ENCODE results near the gene SLC39A11. TPM values are rescaled to one million over a fixed set of nuclear protein-coding genes. Genes with fewer than 3 reads are reported as not detected.

Gene SLC39A11
- total and polyA plus RNA-seq, 2 of the 13 experiments (the other 11 are each of a cell fraction or from before 2014, with no cell fraction given), result 17.2 to 31.5 TPM

DNA sequence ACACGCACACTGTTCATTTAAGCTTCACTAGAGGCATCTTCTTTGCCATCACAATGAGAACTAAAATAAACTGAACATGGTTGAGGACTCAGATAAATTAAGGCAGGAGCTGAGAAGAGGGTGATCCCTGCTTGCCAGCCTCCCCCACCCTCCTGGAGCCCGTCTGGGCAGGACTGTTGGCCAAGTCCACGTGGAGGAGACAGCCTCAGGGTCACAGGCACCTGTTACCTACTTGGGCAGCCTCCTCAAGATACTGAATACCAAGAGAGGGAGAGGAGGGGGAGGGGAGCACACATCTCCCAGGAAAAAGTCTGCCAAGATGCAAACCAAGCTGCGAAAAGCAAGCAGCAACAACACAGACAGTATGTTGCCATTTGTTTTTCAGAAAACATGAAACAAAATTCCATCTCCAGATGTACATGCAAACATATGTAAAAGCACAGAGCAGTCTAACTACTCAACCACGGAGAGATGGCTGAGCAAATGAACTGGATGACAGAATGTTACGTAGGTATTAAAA, 67.4 kb downstream of the SLC39A11 start:
- TF ChIP-seq KDM1A (CRISPR knock-in tag; IDR thresholded peaks at IDR 0.05), result no peak
- TF ChIP-seq RERE (CRISPR knock-in tag; IDR thresholded peaks at IDR 0.05; ENCODE audit: low read depth), result no peak
- TF ChIP-seq ZMYM2 (CRISPR knock-in tag; IDR thresholded peaks at IDR 0.05), result no peak
- no peak for TF ChIP-seq ASH2L (IDR thresholded peaks at IDR 0.05; ENCODE audit: insufficient read length, low read depth, low read length)
- no peak for TF ChIP-seq ZBTB26 (CRISPR knock-in tag; IDR thresholded peaks at IDR 0.05; ENCODE audit: borderline replicate concordance)
- TF ChIP-seq SRSF9 (IDR thresholded peaks at IDR 0.05; ENCODE audit: borderline replicate concordance, insufficient read depth, low read depth, low read length, poor library complexity, severe bottlenecking), result no peak
- TF ChIP-seq RFXAP (CRISPR knock-in tag; IDR thresholded peaks at IDR 0.05; ENCODE audit: borderline replicate concordance), result no peak
- in situ Hi-C loops (cut with HindIII; ENCODE audit: extremely low pct_ligation_motif_present, low pct_unique_long_range_greater_than_20kb), result no loop called here
- DNase-seq (ENCODE audit: low spot score) (no peak), FAIRE-seq (no peak), ATAC-seq (no peak)
- H3K4me3 ChIP-seq (replicated peaks in 1 of 3; ENCODE audit: insufficient read depth in 1 of 3, low read depth in 2 of 3, low read length in 3 of 3), result no peak overlapping the region
- no peak overlapping the region for H3K9ac ChIP-seq (ENCODE audit: insufficient read depth, low read depth, low read length)
- ChIA-PET CTCF (ENCODE audit: low intra/inter-chr PET ratio, low total read pairs) (no interaction called here), POLR2A (no interaction called here)
- intact Hi-C loops (cut with micrococcal nuclease; ENCODE audit: unreplicated experiment), result no loop called here
- H4K20me1 ChIP-seq (ENCODE audit: insufficient read depth, low read length), result no peaks in the 10 kb centered on the region
- H3K9me3 ChIP-seq (ENCODE audit: low read length), result no peaks in the 10 kb centered on the region
- H3K4me2 ChIP-seq (ENCODE audit: low read depth, low read length), result no peak overlapping the region
- BruUV-seq (replicated peaks), result no TSS peak
- peaks cover 1 to 6% of the 10 kb centered on the region in 2 experiments; a peak in 1 of 5 replicates for H3K36me3 ChIP-seq (replicated peaks in 1 of 2; ENCODE audit: control insufficient read depth in 1 of 2, insufficient read depth in 2 of 2, low read length in 2 of 2)
- peaks cover 18% of the 10 kb centered on the region for H3K4me1 ChIP-seq (ENCODE audit: insufficient read depth, low read length)
- no peak overlapping the region for H2AFZ ChIP-seq (ENCODE audit: low read length)
- H3K79me2 ChIP-seq (ENCODE audit: insufficient read depth, low read length), result no peaks in the 10 kb centered on the region
- WGBS (ENCODE audit: low lambda C conversion rate), result 89% methylated on average over 6 of the region's 6 CpGs
- no peaks in the 10 kb centered on the region for H3K27me3 ChIP-seq (ENCODE audit: control insufficient read depth in 1 of 2, insufficient read depth in 2 of 2, low read length in 2 of 2)
- H3K27ac ChIP-seq (ENCODE audit: extremely low read length, insufficient read depth, low read length), result no peak overlapping the region

Data from HepG2 (cell line).